ENCODE data around the gene FBXO28. TPM values are rescaled to one million over a fixed set of nuclear protein-coding genes. Genes with fewer than 3 reads are reported as not detected.

The FBXO28 gene
- total and polyA plus RNA-seq, 2 experiments from 2014 or later = 14.9 to 31.8 TPM

GRCh38 chr1:224170343-224170742 is 56.4 kb downstream of the FBXO28 start:
- Histone ChIP-seq H3K27me3 (replicated peaks; ENCODE audit: insufficient read depth) (no peaks in the 10 kb centered on the region), H3K9me3 (ENCODE audit: low read depth) (no peaks in the 10 kb centered on the region), H3K9ac (no peak overlapping the region), H3K79me2 (ENCODE audit: insufficient read depth) (no peaks in the 10 kb centered on the region), H3F3A (ENCODE audit: insufficient read depth) (peaks cover 15% of the 10 kb centered on the region), H3K4me2 (ENCODE audit: unreplicated experiment) (no peak overlapping the region), H4K20me1 (ENCODE audit: insufficient read depth) (no peaks in the 10 kb centered on the region), H3K4me1 (ENCODE audit: insufficient read depth) (peaks cover 16% of the 10 kb centered on the region), H3K9me2 (ENCODE audit: insufficient read depth) (no peaks in the 10 kb centered on the region), H3K36me3 (ENCODE audit: low read depth) (no peaks in the 10 kb centered on the region), H2AFZ (no peak overlapping the region), H3K4me3 (no peak overlapping the region), H3K27ac (no peak overlapping the region)
- whole genome bisulfite sequencing, 2 experiments (ENCODE audit: low coverage in 1 of 2, low lambda C conversion rate in 2 of 2, missing lambda C conversion rate in 2 of 2) = 91 to 93% methylated on average over 4 of the region's 4 CpGs
- in situ Hi-C loops (cut with MboI) = no loop called here
- TF ChIP-seq EZH2 (IDR thresholded peaks at IDR 0.05; ENCODE audit: insufficient read depth, poor library complexity, severe bottlenecking) (no peak), EZH2phosphoT487 (IDR thresholded peaks at IDR 0.05; ENCODE audit: insufficient read depth, low read depth) (no peak)
- no peak for DNase-seq

GRCh38 chr1:224170748-224171478 is 57.0 kb downstream of the FBXO28 start:
- no peak overlapping the region for H3K4me3 ChIP-seq
- H3K9me2 ChIP-seq (ENCODE audit: insufficient read depth) = no peaks in the 10 kb centered on the region
- H3K9me3 ChIP-seq (ENCODE audit: low read depth) = no peaks in the 10 kb centered on the region
- no peak overlapping the region for H3K9ac ChIP-seq
- peak; percentile 36 for DNase-seq
- no peaks in the 10 kb centered on the region for H3K27me3 ChIP-seq (replicated peaks; ENCODE audit: insufficient read depth)
- H3K4me2 ChIP-seq (ENCODE audit: unreplicated experiment) = no peak overlapping the region
- no peaks in the 10 kb centered on the region for H3K36me3 ChIP-seq (ENCODE audit: low read depth)
- no peaks in the 10 kb centered on the region for H3K79me2 ChIP-seq (ENCODE audit: insufficient read depth)
- peaks cover 15% of the 10 kb centered on the region for H3F3A ChIP-seq (ENCODE audit: insufficient read depth)
- 95 to 97% methylated on average over 9 of the region's 9 CpGs for WGBS, 2 experiments (ENCODE audit: low coverage in 1 of 2, low lambda C conversion rate in 2 of 2, missing lambda C conversion rate in 2 of 2)
- TF ChIP-seq EZH2phosphoT487 (IDR thresholded peaks at IDR 0.05; ENCODE audit: insufficient read depth, low read depth) (no peak), EZH2 (IDR thresholded peaks at IDR 0.05; ENCODE audit: insufficient read depth, poor library complexity, severe bottlenecking) (no peak)
- peaks cover 16% of the 10 kb centered on the region for H3K4me1 ChIP-seq (ENCODE audit: insufficient read depth)
- no peak overlapping the region for H2AFZ ChIP-seq
- H3K27ac ChIP-seq = no peak overlapping the region
- no peaks in the 10 kb centered on the region for H4K20me1 ChIP-seq (ENCODE audit: insufficient read depth)
- in situ Hi-C loops (cut with MboI) = no loop called here

GRCh38 chr1:224172229-224172628 is 58.3 kb downstream of the FBXO28 start:
- 56 to 59% methylated on average over 3 of the region's 3 CpGs for WGBS, 2 experiments (ENCODE audit: low coverage in 1 of 2, low lambda C conversion rate in 2 of 2, missing lambda C conversion rate in 2 of 2)
- Histone ChIP-seq H3K9me2 (ENCODE audit: insufficient read depth) (no peaks in the 10 kb centered on the region), H3F3A (ENCODE audit: insufficient read depth) (peaks cover 15% of the 10 kb centered on the region), H3K27ac (no peak overlapping the region), H3K4me3 (no peak overlapping the region), H3K36me3 (ENCODE audit: low read depth) (no peaks in the 10 kb centered on the region), H3K4me2 (ENCODE audit: unreplicated experiment) (no peak overlapping the region), H3K27me3 (replicated peaks; ENCODE audit: insufficient read depth) (no peaks in the 10 kb centered on the region), H3K9me3 (ENCODE audit: low read depth) (no peaks in the 10 kb centered on the region), H3K4me1 (ENCODE audit: insufficient read depth) (peaks cover 16% of the 10 kb centered on the region), H4K20me1 (ENCODE audit: insufficient read depth) (no peaks in the 10 kb centered on the region), H3K9ac (no peak overlapping the region), H3K79me2 (ENCODE audit: insufficient read depth) (no peaks in the 10 kb centered on the region), H2AFZ (no peak overlapping the region)
- DNase-seq = no peak
- TF ChIP-seq EZH2 (IDR thresholded peaks at IDR 0.05; ENCODE audit: insufficient read depth, poor library complexity, severe bottlenecking) (no peak), EZH2phosphoT487 (IDR thresholded peaks at IDR 0.05; ENCODE audit: insufficient read depth, low read depth) (no peak)
- in situ Hi-C loops (cut with MboI) = no loop called here

- Histone ChIP-seq H3K27me3 (replicated peaks; ENCODE audit: insufficient read depth) (no peaks in the 10 kb centered on the region), H3K4me2 (ENCODE audit: unreplicated experiment) (no peak overlapping the region), H2AFZ (no peak overlapping the region), H3K36me3 (ENCODE audit: low read depth) (no peaks in the 10 kb centered on the region), H3K9me3 (ENCODE audit: low read depth) (no peaks in the 10 kb centered on the region), H4K20me1 (ENCODE audit: insufficient read depth) (no peaks in the 10 kb centered on the region), H3K9ac (no peak overlapping the region), H3K79me2 (ENCODE audit: insufficient read depth) (no peaks in the 10 kb centered on the region), H3K27ac (no peak overlapping the region), H3F3A (ENCODE audit: insufficient read depth) (peaks cover 13% of the 10 kb centered on the region), H3K4me1 (ENCODE audit: insufficient read depth) (peaks cover 14% of the 10 kb centered on the region), H3K9me2 (ENCODE audit: insufficient read depth) (no peaks in the 10 kb centered on the region), H3K4me3 (no peak overlapping the region)
- TF ChIP-seq EZH2 (IDR thresholded peaks at IDR 0.05; ENCODE audit: insufficient read depth, poor library complexity, severe bottlenecking) (no peak), EZH2phosphoT487 (IDR thresholded peaks at IDR 0.05; ENCODE audit: insufficient read depth, low read depth) (no peak)
- no peak for DNase-seq
- 88 to 90% methylated on average over 5 of the region's 5 CpGs for WGBS, 2 experiments (ENCODE audit: low coverage in 1 of 2, low lambda C conversion rate in 2 of 2, missing lambda C conversion rate in 2 of 2)
- in situ Hi-C loops (cut with MboI) = no loop called here
Observed at GRCh38 chr1:224173523-224173922, 59.6 kb downstream of the FBXO28 start.
